ENCODE measurements around the gene NRP2.

Gene NRP2

GRCh38 chr2:205689820-205690219, 7.5 kb downstream of the NRP2 start:
- Histone ChIP-seq H3K27ac (no peak overlapping the region), H3K79me2 (ENCODE audit: insufficient read depth, low read depth) (no peaks in the 10 kb centered on the region), H3K4me2 (no peak overlapping the region)

DNA sequence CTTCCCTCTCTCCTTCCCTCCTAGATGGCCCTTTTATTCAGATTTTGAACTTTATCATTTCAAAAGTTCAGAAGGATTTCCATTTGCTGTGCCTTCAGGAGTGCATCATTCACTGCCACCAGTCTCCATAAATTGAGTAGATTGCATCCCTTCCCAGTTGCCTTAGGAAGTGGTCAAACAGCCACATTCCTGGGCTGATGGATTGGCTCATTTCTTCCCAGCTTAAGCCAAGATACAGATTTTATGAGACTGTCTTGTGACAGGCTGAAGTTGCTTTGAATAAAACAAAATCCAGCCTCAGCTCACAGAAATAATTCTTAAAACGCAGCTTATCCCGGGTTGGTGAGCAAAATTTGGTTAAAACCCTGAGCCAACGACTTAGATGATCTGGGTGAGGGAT, 9.8 kb downstream of the NRP2 start:
- H3K27me3 ChIP-seq (ENCODE audit: insufficient read depth, low read depth) = no peaks in the 10 kb centered on the region
- H2AFZ ChIP-seq (ENCODE audit: low read depth) = no peak overlapping the region
- H3K4me1 ChIP-seq (ENCODE audit: low read depth, poor library complexity, severe bottlenecking) = no peaks in the 10 kb centered on the region
- TF ChIP-seq, protein P1, sequence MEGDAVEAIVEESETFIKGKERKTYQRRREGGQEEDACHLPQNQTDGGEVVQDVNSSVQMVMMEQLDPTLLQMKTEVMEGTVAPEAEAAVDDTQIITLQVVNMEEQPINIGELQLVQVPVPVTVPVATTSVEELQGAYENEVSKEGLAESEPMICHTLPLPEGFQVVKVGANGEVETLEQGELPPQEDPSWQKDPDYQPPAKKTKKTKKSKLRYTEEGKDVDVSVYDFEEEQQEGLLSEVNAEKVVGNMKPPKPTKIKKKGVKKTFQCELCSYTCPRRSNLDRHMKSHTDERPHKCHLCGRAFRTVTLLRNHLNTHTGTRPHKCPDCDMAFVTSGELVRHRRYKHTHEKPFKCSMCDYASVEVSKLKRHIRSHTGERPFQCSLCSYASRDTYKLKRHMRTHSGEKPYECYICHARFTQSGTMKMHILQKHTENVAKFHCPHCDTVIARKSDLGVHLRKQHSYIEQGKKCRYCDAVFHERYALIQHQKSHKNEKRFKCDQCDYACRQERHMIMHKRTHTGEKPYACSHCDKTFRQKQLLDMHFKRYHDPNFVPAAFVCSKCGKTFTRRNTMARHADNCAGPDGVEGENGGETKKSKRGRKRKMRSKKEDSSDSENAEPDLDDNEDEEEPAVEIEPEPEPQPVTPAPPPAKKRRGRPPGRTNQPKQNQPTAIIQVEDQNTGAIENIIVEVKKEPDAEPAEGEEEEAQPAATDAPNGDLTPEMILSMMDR (conservative IDR thresholded peaks at IDR 0.05; ENCODE audit: low read depth, low read length) = no peak
- H4K20me1 ChIP-seq (ENCODE audit: insufficient read depth) = no peaks in the 10 kb centered on the region
- H3K79me2 ChIP-seq (ENCODE audit: insufficient read depth, low read depth) = no peaks in the 10 kb centered on the region
- no peak overlapping the region for H3K27ac ChIP-seq
- H3K4me3 ChIP-seq (IDR thresholded peaks at IDR 0.05; ENCODE audit: insufficient read depth, low read depth, low read length) = no peak overlapping the region
- H3K36me3 ChIP-seq (ENCODE audit: insufficient read depth) = no peaks in the 10 kb centered on the region
- no peak overlapping the region for H3K4me2 ChIP-seq
- no peak overlapping the region for H3K9ac ChIP-seq

More at GRCh38 chr2:205689820-205690219, 7.5 kb downstream of the NRP2 start:
- Histone ChIP-seq H3K36me3 (ENCODE audit: insufficient read depth) (no peaks in the 10 kb centered on the region), H2AFZ (ENCODE audit: low read depth) (no peak overlapping the region), H3K9ac (no peak overlapping the region), H3K4me1 (ENCODE audit: low read depth, poor library complexity, severe bottlenecking) (no peaks in the 10 kb centered on the region), H4K20me1 (ENCODE audit: insufficient read depth) (no peaks in the 10 kb centered on the region), H3K27me3 (ENCODE audit: insufficient read depth, low read depth) (no peaks in the 10 kb centered on the region), H3K4me3 (IDR thresholded peaks at IDR 0.05; ENCODE audit: insufficient read depth, low read depth, low read length) (no peak overlapping the region)
- TF ChIP-seq, protein P1 (conservative IDR thresholded peaks at IDR 0.05; ENCODE audit: low read depth, low read length) = no peak

GRCh38 chr2:205694256-205694655, 12.0 kb downstream of the NRP2 start:
- Histone ChIP-seq H3K27me3 (ENCODE audit: insufficient read depth, low read depth) (no peaks in the 10 kb centered on the region), H3K9ac (no peak overlapping the region), H3K4me1 (ENCODE audit: low read depth, poor library complexity, severe bottlenecking) (no peaks in the 10 kb centered on the region), H3K4me2 (no peak overlapping the region), H3K4me3 (IDR thresholded peaks at IDR 0.05; ENCODE audit: insufficient read depth, low read depth, low read length) (no peak overlapping the region), H2AFZ (ENCODE audit: low read depth) (no peak overlapping the region), H3K79me2 (ENCODE audit: insufficient read depth, low read depth) (no peaks in the 10 kb centered on the region), H4K20me1 (ENCODE audit: insufficient read depth) (no peaks in the 10 kb centered on the region), H3K36me3 (ENCODE audit: insufficient read depth) (no peaks in the 10 kb centered on the region), H3K27ac (no peak overlapping the region)
- TF ChIP-seq, protein P1 (conservative IDR thresholded peaks at IDR 0.05; ENCODE audit: low read depth, low read length) = no peak

DNA sequence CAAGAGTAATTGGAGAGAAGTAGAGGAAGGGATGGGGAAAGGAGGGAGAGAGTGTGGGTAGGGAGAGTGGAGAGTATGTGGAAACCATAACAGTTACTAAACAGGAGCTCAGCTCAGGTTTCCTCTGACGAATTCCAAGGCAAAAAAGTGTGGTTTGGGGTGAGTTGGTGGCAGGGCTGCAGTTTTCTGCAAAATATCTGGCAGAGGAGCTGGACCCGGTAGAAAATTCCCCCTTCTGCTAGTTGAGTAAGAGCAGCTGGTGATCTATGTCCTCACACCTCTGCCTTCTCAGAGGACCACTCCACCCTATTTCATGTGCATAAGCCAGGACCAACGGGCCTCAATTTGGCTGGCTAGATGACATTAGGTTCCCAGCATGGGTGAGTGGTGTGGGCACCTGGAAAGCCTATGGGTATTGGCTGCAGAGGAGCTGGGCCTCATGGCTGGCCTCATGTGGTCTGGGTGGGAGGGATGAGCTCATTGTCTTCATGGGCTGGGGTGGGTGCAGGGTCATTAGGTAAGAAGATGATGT, 13.2 kb downstream of the NRP2 start:
- H3K27ac ChIP-seq = no peak overlapping the region
- H3K36me3 ChIP-seq (ENCODE audit: insufficient read depth) = no peaks in the 10 kb centered on the region
- TF ChIP-seq, protein P1 (conservative IDR thresholded peaks at IDR 0.05; ENCODE audit: low read depth, low read length) = no peak
- H3K4me2 ChIP-seq = no peak overlapping the region
- H3K79me2 ChIP-seq (ENCODE audit: insufficient read depth, low read depth) = no peaks in the 10 kb centered on the region
- H3K27me3 ChIP-seq (ENCODE audit: insufficient read depth, low read depth) = no peaks in the 10 kb centered on the region
- no peak overlapping the region for H2AFZ ChIP-seq (ENCODE audit: low read depth)
- H4K20me1 ChIP-seq (ENCODE audit: insufficient read depth) = no peaks in the 10 kb centered on the region
- H3K4me3 ChIP-seq (IDR thresholded peaks at IDR 0.05; ENCODE audit: insufficient read depth, low read depth, low read length) = no peak overlapping the region
- no peaks in the 10 kb centered on the region for H3K4me1 ChIP-seq (ENCODE audit: low read depth, poor library complexity, severe bottlenecking)
- no peak overlapping the region for H3K9ac ChIP-seq

All from KMS-11 (cell line).